Panc1 (cell line): ENCODE data around the gene MYL5. TPM values are rescaled to one million over a fixed set of nuclear protein-coding genes. Genes with fewer than 3 reads are reported as not detected.

Source experiments
- ATAC-seq: fragments of 200-7000 bp; cut with Tn5 transposase; 2 replicates; pipeline ENCODE4 v1.9.1; 2020; ENCODE audit warnings: mild to moderate bottlenecking, moderate library complexity
- BruUV-seq: library from RNA; stranded (reverse); fragments of 400-500 nt; replicated peaks from 2 replicates; lab custom pipeline; 2021; lab: Mats Ljungman, UMichigan
- CTCF ChIA-PET: fragments of 300-600 bp; sonication (Branson Sonifier 250); formaldehyde crosslinking; loops from one replicate; lab custom pipeline; 2022; ENCODE audit warnings: antibody characterized with exemption; lab: Charles Lee
- POLR2A ChIA-PET: fragments of 300-600 bp; sonication (Branson Sonifier 250); formaldehyde crosslinking; loops from one replicate; lab custom pipeline; 2022; ENCODE audit warnings: antibody characterized with exemption; lab: Charles Lee
- DNase-seq: peaks from one replicate; pipeline ENCODE4 v3.0.0-alpha.2; 2010; ENCODE audit warnings: low read depth, low spot score
- H3K27ac ChIP-seq: 2 replicates; pipeline ENCODE4 v1.5.1; 2011; ENCODE audit warnings: mild to moderate bottlenecking, low read length, inconsistent platforms
- H3K27me3 ChIP-seq: fragments of 200-500 bp; sonication (Bioruptor generic); 2 replicates; pipeline ENCODE4 v1.6.0; 2014; ENCODE audit warnings: low read length, inconsistent platforms; ENCODE audit not compliant: control insufficient read depth, insufficient read depth
- H3K36me3 ChIP-seq: fragments of 200-500 bp; sonication (Bioruptor generic); 2 replicates; pipeline ENCODE4 v1.5.1; 2014; ENCODE audit warnings: inconsistent platforms, mild to moderate bottlenecking, low read length, moderate library complexity; ENCODE audit not compliant: control insufficient read depth, insufficient read depth
- H3K4me1 ChIP-seq: 2 replicates; pipeline ENCODE4 v1.5.1; 2011; ENCODE audit warnings: inconsistent platforms, mild to moderate bottlenecking, low read length, moderate library complexity; ENCODE audit not compliant: control insufficient read depth, insufficient read depth
- H3K4me3 ChIP-seq, 2 experiments: 2 replicates each; pipeline ENCODE4 v1.5.1; 2011 to 2012; ENCODE audit warnings: low read depth in 2 of 2, low read length in 2 of 2, mild to moderate bottlenecking in 2 of 2, inconsistent platforms in 1 of 2, moderate library complexity in 1 of 2
- H3K9me3 ChIP-seq: fragments of 200-500 bp; sonication (Bioruptor generic); 2 replicates; pipeline ENCODE4 v1.5.1; 2014; ENCODE audit warnings: low read depth, mild to moderate bottlenecking, inconsistent platforms, low read length, moderate library complexity; ENCODE audit not compliant: control insufficient read depth, insufficient read depth
- CTCF ChIP-seq: fragments of 450-650 bp; IDR thresholded peaks from 2 replicates; pipeline ENCODE4 v1.5.1; 2017; ENCODE audit warnings: mild to moderate bottlenecking
- POLR2AphosphoS5 ChIP-seq: IDR thresholded peaks from 2 replicates; pipeline ENCODE4 v1.6.1; 2012; ENCODE audit warnings: mild to moderate bottlenecking, low read depth, low read length, moderate library complexity
- REST ChIP-seq, 2 experiments: IDR thresholded peaks; 2 replicates each; pipeline ENCODE4 v1.6.1; 2011 to 2012; ENCODE audit warnings: low read depth in 2 of 2, control low read depth in 1 of 2, low read length in 1 of 2, mild to moderate bottlenecking in 1 of 2, moderate library complexity in 1 of 2; ENCODE audit not compliant: insufficient read depth in 1 of 2
- SIN3A ChIP-seq: IDR thresholded peaks from 2 replicates; pipeline ENCODE4 v1.6.1; 2012; ENCODE audit warnings: low read depth, mild to moderate bottlenecking, low read length, moderate library complexity, borderline replicate concordance; ENCODE audit not compliant: insufficient read depth
- TCF7L2 ChIP-seq: IDR thresholded peaks from 2 replicates; pipeline ENCODE4 v1.6.1; 2011; ENCODE audit warnings: mild to moderate bottlenecking, low read depth, low read length, inconsistent platforms
- in situ Hi-C: cut with HindIII; loops from 2 replicates; pipeline ENCODE4 v1.10.0; 2016; ENCODE audit warnings: low sequenced_read_pairs, low pct_unique_long_range_greater_than_20kb
- intact Hi-C: fragments of 100-400 bp; cut with micrococcal nuclease; formaldehyde crosslinking; loops from one replicate; pipeline ENCODE4 v1.10.0; 2022; ENCODE audit not compliant: unreplicated experiment
- total RNA-seq: library from RNA; stranded (reverse); gene quantifications from one replicate; pipeline ENCODE4 v1.2.1, GENCODE V29; 2021; ENCODE audit not compliant: unreplicated experiment

The MYL5 gene
- total RNA-seq, 1 experiment from 2014 or later, result 12.0 TPM

GRCh38 chr4:727576-727975 is 53.2 kb downstream of the MYL5 start:
- ChIA-PET POLR2A (no interaction called here), CTCF (no interaction called here)
- no peaks in the 10 kb centered on the region for H3K27me3 ChIP-seq
- TF ChIP-seq REST (IDR thresholded peaks at IDR 0.05; ENCODE audit: insufficient read depth in 1 of 2, low read depth in 2 of 2, low read length in 1 of 2) (no peak), POLR2AphosphoS5 (no peak), TCF7L2 (no peak), CTCF (no peak), SIN3A (no peak)
- in situ Hi-C loops, result no loop called here
- H3K4me3 ChIP-seq, result no peak overlapping the region
- no peaks in the 10 kb centered on the region for H3K9me3 ChIP-seq
- BruUV-seq, result TSS peak; percentile 61
- DNase-seq, result no peak
- peaks cover 7% of the 10 kb centered on the region; the same call in 1 of the 2 replicates for H3K4me1 ChIP-seq
- H3K27ac ChIP-seq, result no peak overlapping the region
- no peak for ATAC-seq
- intact Hi-C loops, result no loop called here
- no peaks in the 10 kb centered on the region for H3K36me3 ChIP-seq

- H3K36me3 ChIP-seq, result no peaks in the 10 kb centered on the region; the same call in 1 of the 2 replicates
- BruUV-seq, result no TSS peak
- H3K4me1 ChIP-seq, result peaks cover 7% of the 10 kb centered on the region; the same call in 1 of the 2 replicates
Measured at GRCh38 chr4:729336-730315, 55.3 kb downstream of the MYL5 start.

More at GRCh38 chr4:729336-730315, 55.3 kb downstream of the MYL5 start:
- Histone ChIP-seq H3K27me3 (no peaks in the 10 kb centered on the region), H3K4me3 (no peak overlapping the region), H3K27ac (no peak overlapping the region), H3K9me3 (no peaks in the 10 kb centered on the region)
- intact Hi-C loops (no loop called here), in situ Hi-C loops (no loop called here)
- DNase-seq (no peak), ATAC-seq (0 out of 2 replicates have a peak, but pooled peaks have one; percentile 23)
- CTCF ChIA-PET, result interaction anchor here (0.9 kb wide), 1 partner anchor 65 kb away, joined by 5 read pairs; no protein-coding TSS in a partner anchor
- TF ChIP-seq REST (IDR thresholded peaks at IDR 0.05; ENCODE audit: insufficient read depth in 1 of 2, low read depth in 2 of 2, low read length in 1 of 2) (no peak), TCF7L2 (no peak), SIN3A (no peak), CTCF (no peak), POLR2AphosphoS5 (no peak)
- POLR2A ChIA-PET, result no interaction called here
